ENCODE data around the gene MACO1.
"Not testable (repeated sequence)": the region's sequence is repeated elsewhere in the genome, so short reads cannot be mapped to it uniquely, and the experiment has no call there.

The MACO1 gene

GRCh38 chr1:25442178-25442577 lies 11.5 kb downstream of the MACO1 start:
- TF ChIP-seq ZFX (IDR thresholded peaks at IDR 0.05) (no peak), CTCF (conservative IDR thresholded peaks at IDR 0.05) (no peak)
- no peak overlapping the region for H3K27ac ChIP-seq

GRCh38 chr1:25443030-25443699 lies 12.5 kb downstream of the MACO1 start:
- TF ChIP-seq CTCF (conservative IDR thresholded peaks at IDR 0.05) = no peak
- no peak for TF ChIP-seq ZFX (IDR thresholded peaks at IDR 0.05)
- no peak overlapping the region for H3K27ac ChIP-seq

GRCh38 chr1:25444604-25445003 lies 13.9 kb downstream of the MACO1 start:
- H3K27ac ChIP-seq = not testable (repeated sequence)

GRCh38 chr1:25445993-25446538 lies 15.4 kb downstream of the MACO1 start:
- H3K27ac ChIP-seq = no peak overlapping the region
- TF ChIP-seq CTCF (conservative IDR thresholded peaks at IDR 0.05) = no peak
- no peak for TF ChIP-seq ZFX (IDR thresholded peaks at IDR 0.05)

- H3K27ac ChIP-seq = no peak overlapping the region
These were observed 16.9 kb downstream of the MACO1 start for GRCh38 chr1:25447547-25447946.

GRCh38 chr1:25450891-25451290 lies 20.2 kb downstream of the MACO1 start:
- H3K27ac ChIP-seq = no peak overlapping the region
- TF ChIP-seq ZFX (IDR thresholded peaks at IDR 0.05) (no peak), CTCF (conservative IDR thresholded peaks at IDR 0.05) (no peak)

More at GRCh38 chr1:25447547-25447946, 16.9 kb downstream of the MACO1 start:
- TF ChIP-seq ZFX (IDR thresholded peaks at IDR 0.05) (no peak), CTCF (conservative IDR thresholded peaks at IDR 0.05) (no peak)

GRCh38 chr1:25451908-25452307 lies 21.2 kb downstream of the MACO1 start:
- H3K27ac ChIP-seq = no peak overlapping the region
- TF ChIP-seq CTCF (conservative IDR thresholded peaks at IDR 0.05) (no peak), ZFX (IDR thresholded peaks at IDR 0.05) (no peak)

GRCh38 chr1:25456502-25456901 lies 25.8 kb downstream of the MACO1 start:
- H3K27ac ChIP-seq = no peak overlapping the region
- TF ChIP-seq ZFX (IDR thresholded peaks at IDR 0.05) = no peak
- no peak for TF ChIP-seq CTCF (conservative IDR thresholded peaks at IDR 0.05)
